B cell (primary cell): Measurements from ENCODE around the gene MYL6. TPM values are rescaled to one million over a fixed set of nuclear protein-coding genes. Genes with fewer than 3 reads are reported as not detected.

Experiments used
- ATAC-seq: fragments of 200-7000 bp; cut with Tn5 transposase; one replicate; pipeline ENCODE4 v1.10.0; 2021; ENCODE audit warnings: low read depth, mild to moderate bottlenecking, moderate number of reproducible peaks, moderate library complexity
- CTCF ChIA-PET: fragments of 350-600 bp; sonication (Branson Sonifier 250); formaldehyde crosslinking; loops from one replicate; lab custom pipeline; 2021; ENCODE audit warnings: antibody characterized with exemption, inconsistent platforms; lab: Charles Lee
- POLR2A ChIA-PET: fragments of 350-600 bp; sonication (Branson Sonifier 250); formaldehyde crosslinking; loops from one replicate; lab custom pipeline; 2021; ENCODE audit warnings: antibody characterized with exemption; lab: Charles Lee
- DNase-seq: peaks from one replicate; pipeline ENCODE4 v3.0.0; 2013
- H2AFZ ChIP-seq: 2 replicates; pipeline ENCODE4 v1.6.1; 2012; ENCODE audit warnings: mild to moderate bottlenecking, low read depth, low read length; ENCODE audit not compliant: insufficient read depth, poor library complexity, severe bottlenecking
- H3K27ac ChIP-seq, 2 donors: 1 replicate in 1 of 2; 2 replicates in 1 of 2; pipeline ENCODE4 v1.5.1; 2012 to 2013; ENCODE audit warnings: low read length in 2 of 2, mild to moderate bottlenecking in 2 of 2, moderate library complexity in 1 of 2
- H3K27me3 ChIP-seq, 4 experiments: fragments of 200-600 bp in 1 of 4; sonication (generic) in 1 of 4; replicated peaks in 1 of 4; 1 replicate in 2 of 4; 2 replicates in 2 of 4; pipeline versions ENCODE4 v1.6.1 to v1.7.0; 2013 to 2016; ENCODE audit warnings: low read length in 3 of 4, mild to moderate bottlenecking in 2 of 4, mixed read lengths in 1 of 4, moderate library complexity in 1 of 4; ENCODE audit not compliant: insufficient read depth in 4 of 4, control insufficient read depth in 3 of 4; ENCODE audit errors: control extremely low read depth in 1 of 4
- H3K36me3 ChIP-seq, 2 experiments: replicated peaks in 1 of 2; 1 replicate in 1 of 2; 2 replicates in 1 of 2; pipeline versions ENCODE4 v1.6.1 to v1.7.1; 2013; ENCODE audit warnings: low read length in 1 of 2; ENCODE audit not compliant: insufficient read depth in 2 of 2, control insufficient read depth in 1 of 2; ENCODE audit errors: control extremely low read depth in 1 of 2, extremely low read depth in 1 of 2
- H3K4me1 ChIP-seq, 2 donors: fragments of 200-600 bp in 1 of 2; sonication (generic) in 1 of 2; 1 replicate in 1 of 2; 2 replicates in 1 of 2; pipeline versions ENCODE4 v1.5.1 to v1.6.1; 2013 to 2017; ENCODE audit warnings: low read length in 2 of 2; ENCODE audit not compliant: control insufficient read depth in 2 of 2, insufficient read depth in 2 of 2
- H3K4me2 ChIP-seq: replicated peaks from 2 replicates; pipeline ENCODE3; 2012; ENCODE audit warnings: mild to moderate bottlenecking, low read depth, low read length; ENCODE audit not compliant: poor library complexity, severe bottlenecking
- H3K4me3 ChIP-seq, 5 experiments: fragments of 200-600 bp in 1 of 5; sonication (generic) in 1 of 5; 1 replicate in 3 of 5; 2 replicates in 2 of 5; pipeline versions ENCODE4 v1.5.1 to v1.7.0; 2011 to 2016; ENCODE audit warnings: low read length in 4 of 5, mild to moderate bottlenecking in 4 of 5, low read depth in 2 of 5, control low read depth in 1 of 5, moderate library complexity in 1 of 5; ENCODE audit not compliant: insufficient read depth in 1 of 5; ENCODE audit errors: control extremely low read depth in 1 of 5, extremely low read depth in 1 of 5
- H3K79me2 ChIP-seq: fragments of 200-600 bp; sonication (generic); one replicate; pipeline ENCODE4 v1.6.0; 2016; ENCODE audit warnings: low read length; ENCODE audit not compliant: control insufficient read depth, insufficient read depth
- H3K9ac ChIP-seq: fragments of 200-600 bp; sonication (generic); 2 replicates; pipeline ENCODE4 v1.6.1; 2017; ENCODE audit warnings: mild to moderate bottlenecking, low read length, moderate library complexity
- H3K9me3 ChIP-seq, 3 donors: one replicate each; pipeline versions ENCODE4 v1.6.1 to v1.7.1; 2013; ENCODE audit warnings: low read length in 2 of 3; ENCODE audit not compliant: control insufficient read depth in 2 of 3, insufficient read depth in 1 of 3; ENCODE audit errors: control extremely low read depth in 1 of 3
- H4K20me1 ChIP-seq: 2 replicates; pipeline ENCODE4 v1.6.0; 2012; ENCODE audit warnings: mild to moderate bottlenecking, low read length; ENCODE audit not compliant: insufficient read depth, control insufficient read depth, poor library complexity, severe bottlenecking
- H3K27ac Mint-ChIP-seq: one replicate; pipeline ENCODE4 v1.8.0; 2021; ENCODE audit warnings: mixed read lengths
- H3K27me3 Mint-ChIP-seq: one replicate; pipeline ENCODE4 v1.8.0; 2021; ENCODE audit warnings: mixed read lengths
- H3K4me1 Mint-ChIP-seq: one replicate; pipeline ENCODE4 v1.8.0; 2021; ENCODE audit warnings: mixed read lengths
- H3K4me3 Mint-ChIP-seq: one replicate; pipeline ENCODE4 v1.8.0; 2021; ENCODE audit warnings: mixed read lengths
- H3K9me3 Mint-ChIP-seq: one replicate; pipeline ENCODE4 v1.8.0; 2022; ENCODE audit warnings: mixed read lengths; ENCODE audit not compliant: insufficient read depth
- CTCF ChIP-seq: fragments of 200-600 bp; IDR thresholded peaks from one replicate; pipeline ENCODE4 v1.8.0; 2022; ENCODE audit warnings: antibody characterized with exemption, mild to moderate bottlenecking
- EZH2 ChIP-seq: IDR thresholded peaks from 2 replicates; pipeline ENCODE4 v1.6.1; 2012; ENCODE audit warnings: borderline replicate concordance, low read depth, mild to moderate bottlenecking, moderate library complexity, low read length; ENCODE audit not compliant: insufficient read depth, poor library complexity, severe bottlenecking
- WGBS: methylation state at CpG from one replicate; pipeline ENCODE4 v1.1.5; 2013; ENCODE audit warnings: missing lambda C conversion rate; ENCODE audit not compliant: insufficient coverage; 5-methylcytosine and 5-hydroxymethylcytosine counted together
- intact Hi-C: fragments of 100-400 bp; cut with micrococcal nuclease; formaldehyde crosslinking; loops from one replicate; pipeline ENCODE4 v1.10.0; 2022
- polyA plus RNA-seq: library from polyadenylated mRNA; depleted of rRNA; stranded (reverse); fragments of >200 nt; gene quantifications from 2 replicates; pipeline ENCODE4 v1.2.3, GENCODE V29; 2012
- total RNA-seq, 2 donors: library from RNA; stranded (reverse); fragments of 120-200 nt in 1 of 2; gene quantifications; 1 replicate in 1 of 2; 2 replicates in 1 of 2; pipeline versions ENCODE4 v1.2.3 to v1.2.4, GENCODE V29; 2013 to 2022

The MYL6 gene
- total and polyA plus RNA-seq, 2 donors (not counting 1 experiment from before 2014, with no cell fraction given) = 675 to 711 TPM

DNA sequence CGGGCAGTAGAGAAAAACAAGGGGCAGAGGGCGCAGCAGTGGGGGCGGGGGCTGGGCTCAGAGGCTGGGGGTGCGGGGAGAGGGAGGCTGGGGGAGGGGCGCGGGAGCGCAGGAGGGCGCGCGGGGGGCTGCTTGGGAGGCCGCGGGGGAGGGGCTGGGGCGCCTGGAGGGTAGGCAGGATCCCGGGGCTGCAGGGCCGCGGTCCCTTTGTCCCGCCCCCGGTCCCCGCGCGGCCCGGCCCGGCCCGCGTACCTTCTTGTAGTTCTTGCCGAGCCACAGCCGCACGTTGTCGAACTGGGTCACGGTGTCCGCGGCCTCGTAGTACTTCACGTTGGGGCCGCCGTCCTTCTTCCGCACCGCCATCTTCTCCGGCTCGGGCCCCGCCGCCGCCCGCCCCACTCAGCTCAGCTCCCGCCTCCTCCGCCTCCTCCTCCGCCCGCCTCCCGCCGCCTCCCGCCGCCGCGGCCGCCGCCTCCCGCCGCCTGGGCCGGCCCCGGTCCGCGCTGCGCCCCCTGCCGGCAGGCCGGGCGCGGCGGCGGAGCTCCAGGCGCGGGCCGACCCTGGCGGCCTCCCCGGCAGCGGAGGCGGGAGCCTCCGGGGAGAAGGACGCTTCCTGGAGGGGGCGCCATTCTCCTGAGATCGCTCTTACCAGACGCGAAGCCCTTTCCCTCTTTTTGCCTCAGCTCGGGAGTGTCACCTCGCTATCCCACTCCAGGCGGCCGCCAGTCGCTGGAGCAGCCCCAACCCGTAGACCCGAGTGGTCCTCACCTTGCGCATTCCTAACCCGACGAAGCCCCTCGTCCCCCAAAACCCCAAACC is 31.1 kb downstream of the MYL6 start, which contains the start of gene SMARCC2:
TSS of gene SMARCC2 (minus strand) at position 385 of the 819 bp plus-strand sequence. CDS start at position 363, 22 bp downstream.
- CTCF ChIA-PET = interaction anchor here (0.5 to 6.7 kb wide), 50 partner anchors 8 to 451 kb away, joined by 3 to 247 read pairs (median 5); partner anchors contain the start of genes ANKRD52, COQ10A, ESYT1 and MYL6B

More for the DNA sequence above, 31.1 kb downstream of the MYL6 start, which contains the start of gene SMARCC2:
- peaks cover 29% of the 10 kb centered on the region for H3K79me2 ChIP-seq
- ATAC-seq (peak; percentile 87), DNase-seq (peak; percentile 91)
- under 1% methylated on average over 87 of the region's 93 CpGs for WGBS
- Mint-ChIP-seq H3K27ac (peak within 1 kb of the TSS; percentile 97), H3K27me3 (no peaks in the 10 kb centered on the region), H3K9me3 (no peaks in the 10 kb centered on the region), H3K4me1 (peaks cover 48% of the 10 kb centered on the region), H3K4me3 (peak within 1 kb of the TSS; percentile 98)
- intact Hi-C loops = loop anchor here (1.0 to 10.0 kb wide), 5 partner anchors 31 to 279 kb away; partner anchors contain the start of genes MYL6, RPS26 and SPRYD4
- H2AFZ ChIP-seq = peak within 1 kb of the TSS; percentile 97
- POLR2A ChIA-PET = interaction anchor here (0.6 to 3.2 kb wide), 26 partner anchors 13 to 1212 kb away, joined by 3 to 35 read pairs (median 5); partner anchors contain the start of genes COQ10A, CS, ESYT1 and GLS2
- H4K20me1 ChIP-seq = no peaks in the 10 kb centered on the region
- H3K4me3 ChIP-seq = peak within 1 kb of the TSS; percentile 61 to 89 (median 85)
- no peaks in the 10 kb centered on the region for H3K27me3 ChIP-seq
- no peak for TF ChIP-seq EZH2
- peak; percentile 72 for TF ChIP-seq CTCF
- peak within 1 kb of the TSS; percentile 75 to 86 for H3K27ac ChIP-seq
- peak within 1 kb of the TSS; percentile 92 for H3K9ac ChIP-seq
- H3K9me3 ChIP-seq = no peaks in the 10 kb centered on the region
- peaks cover 0 to 21% of the 10 kb centered on the region in 2 experiments for H3K36me3 ChIP-seq
- peak within 1 kb of the TSS; percentile 99 for H3K4me2 ChIP-seq
- peaks cover 19 to 34% of the 10 kb centered on the region in 2 donors for H3K4me1 ChIP-seq
